SK-N-SH (cell line): Measurements from ENCODE around the gene TLL2. TPM values are rescaled to one million over a fixed set of nuclear protein-coding genes. Genes with fewer than 3 reads are reported as not detected.

Experiments used
- CTCF ChIA-PET: fragments of 300-600, 350-600 bp; formaldehyde crosslinking; extraction: SDS; loops from one replicate; lab custom pipeline; 2021; lab: Yijun Ruan, JAX
- POLR2A ChIA-PET: fragments of 350-600 bp; sonication (Branson Sonifier 250); formaldehyde crosslinking; extraction: SDS; loops from one replicate; lab custom pipeline; 2020; ENCODE audit warnings: antibody characterized with exemption, inconsistent platforms; lab: Yijun Ruan, JAX
- DNase-seq: peaks from one replicate; pipeline ENCODE4 v3.0.0; 2012
- H2AFZ ChIP-seq: fragments of 200-600 bp; sonication (generic); 2 replicates; pipeline ENCODE4 v1.8.1; 2016; ENCODE audit warnings: antibody characterized with exemption, mild to moderate bottlenecking, low read depth
- H3F3A ChIP-seq: fragments of 200-600 bp; sonication (generic); replicated peaks from 2 replicates; pipeline ENCODE3; 2016; ENCODE audit warnings: antibody characterized with exemption, mild to moderate bottlenecking; ENCODE audit not compliant: insufficient read depth
- H3K27ac ChIP-seq, 2 experiments: fragments of 200-500 bp in 1 of 2; fragments of 200-600 bp in 1 of 2; sonication (Bioruptor generic) in 1 of 2; sonication (generic), shearing (Covaris generic) in 1 of 2; 2 replicates each; pipeline versions ENCODE4 v1.5.1 to v1.6.1; 2014 to 2016; ENCODE audit warnings: low read depth in 2 of 2, inconsistent platforms in 1 of 2, low read length in 1 of 2, mild to moderate bottlenecking in 1 of 2, mixed read lengths in 1 of 2
- H3K27me3 ChIP-seq: fragments of 200-600 bp; sonication (generic), shearing (Covaris generic); 2 replicates; pipeline ENCODE4 v1.6.1; 2016; ENCODE audit warnings: mixed run types; ENCODE audit not compliant: insufficient read depth
- H3K36me3 ChIP-seq, 2 experiments: fragments of 200-500 bp in 1 of 2; fragments of 200-600 bp in 1 of 2; sonication (Bioruptor generic) in 1 of 2; sonication (generic) in 1 of 2; replicated peaks in 1 of 2; 2 replicates each; pipeline versions ENCODE3 to v1.5.1; 2014 to 2016; ENCODE audit warnings: low read length in 1 of 2, mild to moderate bottlenecking in 1 of 2; ENCODE audit not compliant: insufficient read depth in 2 of 2, control insufficient read depth in 1 of 2
- H3K4me1 ChIP-seq, 2 experiments: fragments of 200-500 bp in 1 of 2; fragments of 200-600 bp in 1 of 2; sonication (Bioruptor generic) in 1 of 2; sonication (generic), shearing (Covaris generic) in 1 of 2; 2 replicates each; pipeline versions ENCODE4 v1.5.1 to v1.6.1; 2014 to 2016; ENCODE audit warnings: low read depth in 1 of 2, low read length in 1 of 2, mixed run types in 1 of 2; ENCODE audit not compliant: insufficient read depth in 2 of 2, control insufficient read depth in 1 of 2
- H3K4me2 ChIP-seq: fragments of 200-600 bp; sonication (generic), shearing (Covaris generic); 2 replicates; pipeline ENCODE4 v1.6.1; 2017; ENCODE audit warnings: mixed run types
- H3K4me3 ChIP-seq, 2 experiments: fragments of 200-500 bp in 1 of 2; fragments of 200-600 bp in 1 of 2; sonication (Bioruptor generic) in 1 of 2; sonication (generic), shearing (Covaris generic) in 1 of 2; 2 replicates each; pipeline versions ENCODE4 v1.5.1 to v1.8.1; 2014 to 2016; ENCODE audit warnings: low read depth in 2 of 2, inconsistent platforms in 1 of 2, low read length in 1 of 2, mild to moderate bottlenecking in 1 of 2, mixed read lengths in 1 of 2, moderate library complexity in 1 of 2
- H3K79me2 ChIP-seq: fragments of 200-600 bp; sonication (generic); 2 replicates; pipeline ENCODE4 v1.8.1; 2017; ENCODE audit warnings: mild to moderate bottlenecking; ENCODE audit not compliant: insufficient read depth
- H3K9ac ChIP-seq: fragments of 200-600 bp; sonication (generic); 2 replicates; pipeline ENCODE4 v1.6.1; 2017; ENCODE audit warnings: mixed run types
- H3K9me2 ChIP-seq: fragments of 200-600 bp; sonication (generic); 2 replicates; pipeline ENCODE4 v1.6.1; 2017; ENCODE audit warnings: mixed run types
- H3K9me3 ChIP-seq: fragments of 200-600 bp; sonication (generic); 2 replicates; pipeline ENCODE4 v1.6.1; 2017; ENCODE audit warnings: mixed run types, mild to moderate bottlenecking, moderate library complexity
- H4K20me1 ChIP-seq: fragments of 200-600 bp; sonication (generic); 2 replicates; pipeline ENCODE4 v1.6.1; 2017; ENCODE audit warnings: mild to moderate bottlenecking, mixed run types; ENCODE audit not compliant: insufficient read depth
- CTCF ChIP-seq: fragments of 200-600 bp; sonication (generic); IDR thresholded peaks from 2 replicates; pipeline ENCODE4 v1.6.1; 2017; ENCODE audit warnings: antibody characterized with exemption, mild to moderate bottlenecking, moderate library complexity
- ELF1 ChIP-seq: IDR thresholded peaks from 2 replicates; pipeline ENCODE4 v1.4.0; 2012
- EZH2phosphoT487 ChIP-seq: fragments of 200-600 bp; sonication (generic); IDR thresholded peaks from 2 replicates; pipeline ENCODE4 v1.6.1; 2017; ENCODE audit warnings: low read depth, mixed run types, mild to moderate bottlenecking, antibody characterized with exemption, moderate library complexity, borderline replicate concordance
- FOXJ3 ChIP-seq: sonication (generic); formaldehyde crosslinking; IDR thresholded peaks from 2 replicates; pipeline ENCODE4 v1.5.1; 2020; ENCODE audit warnings: mild to moderate bottlenecking, missing genetic modification reagents
- FOXM1 ChIP-seq: IDR thresholded peaks from 2 replicates; pipeline ENCODE4 v1.4.0; 2012; ENCODE audit warnings: low read depth, mild to moderate bottlenecking
- GABPA ChIP-seq: IDR thresholded peaks from 2 replicates; pipeline ENCODE4 v1.4.0; 2012; ENCODE audit warnings: low read depth, mild to moderate bottlenecking
- NRF1 ChIP-seq: IDR thresholded peaks from 2 replicates; pipeline ENCODE4 v1.6.1; 2012; ENCODE audit warnings: low read depth, mild to moderate bottlenecking, low read length
- RCOR1 ChIP-seq: fragments of 150-350 bp; IDR thresholded peaks from 2 replicates; pipeline ENCODE4 v1.6.1; 2017; ENCODE audit warnings: antibody characterized with exemption, low read length
- REST ChIP-seq: IDR thresholded peaks from 2 replicates; pipeline ENCODE4 v1.6.1; 2012; ENCODE audit warnings: mild to moderate bottlenecking, low read depth, low read length, moderate library complexity
- TCF12 ChIP-seq: IDR thresholded peaks from 2 replicates; pipeline ENCODE4 v1.4.0; 2012
- TEAD4 ChIP-seq: IDR thresholded peaks from 2 replicates; pipeline ENCODE4 v1.4.0; 2012; ENCODE audit warnings: mild to moderate bottlenecking, borderline replicate concordance; ENCODE audit not compliant: insufficient read depth
- YY1 ChIP-seq: IDR thresholded peaks from 2 replicates; pipeline ENCODE4 v1.4.0; 2012; ENCODE audit warnings: low read depth, mild to moderate bottlenecking
- WGBS: methylation state at CpG from one replicate; pipeline ENCODE4 v1.1.6; 2017; ENCODE audit warnings: low lambda C conversion rate; 5-methylcytosine and 5-hydroxymethylcytosine counted together
- polyA plus RNA-seq, 3 experiments: library from polyadenylated mRNA; depleted of rRNA; stranded (reverse); fragments of >200 nt; gene quantifications; 2 replicates each; pipeline ENCODE4 v1.2.3, GENCODE V29; 2012
- TF ChIP-seq, protein P1 (sequence below): IDR thresholded peaks from 2 replicates; pipeline ENCODE4 v1.4.0; 2012; ENCODE audit warnings: low read depth, borderline replicate concordance

TLL2 gene
- polyA plus RNA-seq, 1 of the 3 experiments (the other 2 are of a cell fraction) = 0.36 TPM

DNA sequence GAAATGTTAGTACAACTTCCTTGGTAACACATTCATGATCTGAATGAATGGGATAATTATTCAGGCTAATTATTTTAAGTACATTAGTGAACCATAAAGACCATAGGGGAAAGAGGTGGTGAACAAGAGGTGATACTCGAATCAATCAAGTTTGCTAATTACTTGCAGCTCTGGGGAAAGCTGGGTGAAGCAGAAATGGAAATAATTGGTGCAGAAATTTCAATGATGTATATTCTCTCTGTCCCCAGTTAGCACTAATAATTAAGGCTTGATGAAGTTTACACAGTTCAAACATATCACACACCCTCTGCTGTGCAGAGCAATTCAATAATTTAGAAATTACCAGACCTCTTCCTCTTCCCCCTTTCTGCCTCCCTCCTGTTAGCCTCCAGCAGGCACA is 105.5 kb downstream of the TLL2 start:
- Histone ChIP-seq H3K4me2 (no peak overlapping the region), H3K9ac (no peak overlapping the region), H3K4me3 (no peak overlapping the region), H3K36me3 (no peaks in the 10 kb centered on the region), H3K9me2 (no peaks in the 10 kb centered on the region), H3K79me2 (no peaks in the 10 kb centered on the region), H3F3A (no peaks in the 10 kb centered on the region), H3K27ac (no peak overlapping the region), H3K4me1 (no peaks in the 10 kb centered on the region), H3K9me3 (no peaks in the 10 kb centered on the region), H2AFZ (no peak overlapping the region), H4K20me1 (no peaks in the 10 kb centered on the region), H3K27me3 (peaks cover 4% of the 10 kb centered on the region; the same call in 1 of the 2 replicates)
- WGBS = 10% methylated on average over 1 of the region's 1 CpG
- TF ChIP-seq RCOR1 (no peak), GABPA (no peak), FOXM1 (no peak), CTCF (no peak), TEAD4 (no peak), ELF1 (no peak), EZH2phosphoT487 (no peak), TCF12 (no peak), FOXJ3 (CRISPR knock-in tag) (no peak), NRF1 (no peak), REST (no peak), YY1 (no peak)
- TF ChIP-seq, protein P1, sequence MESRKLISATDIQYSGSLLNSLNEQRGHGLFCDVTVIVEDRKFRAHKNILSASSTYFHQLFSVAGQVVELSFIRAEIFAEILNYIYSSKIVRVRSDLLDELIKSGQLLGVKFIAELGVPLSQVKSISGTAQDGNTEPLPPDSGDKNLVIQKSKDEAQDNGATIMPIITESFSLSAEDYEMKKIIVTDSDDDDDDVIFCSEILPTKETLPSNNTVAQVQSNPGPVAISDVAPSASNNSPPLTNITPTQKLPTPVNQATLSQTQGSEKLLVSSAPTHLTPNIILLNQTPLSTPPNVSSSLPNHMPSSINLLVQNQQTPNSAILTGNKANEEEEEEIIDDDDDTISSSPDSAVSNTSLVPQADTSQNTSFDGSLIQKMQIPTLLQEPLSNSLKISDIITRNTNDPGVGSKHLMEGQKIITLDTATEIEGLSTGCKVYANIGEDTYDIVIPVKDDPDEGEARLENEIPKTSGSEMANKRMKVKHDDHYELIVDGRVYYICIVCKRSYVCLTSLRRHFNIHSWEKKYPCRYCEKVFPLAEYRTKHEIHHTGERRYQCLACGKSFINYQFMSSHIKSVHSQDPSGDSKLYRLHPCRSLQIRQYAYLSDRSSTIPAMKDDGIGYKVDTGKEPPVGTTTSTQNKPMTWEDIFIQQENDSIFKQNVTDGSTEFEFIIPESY = no peak
- no peak for DNase-seq
- CTCF ChIA-PET = interaction anchor here (1.3 to 12.1 kb wide), 3 partner anchors 13 to 106 kb away, joined by 4 to 101 read pairs (median 6); partner anchors contain the start of gene TLL2
- POLR2A ChIA-PET = no interaction called here
